Measurements from ENCODE around the gene ROR1.
"Not testable (repeated sequence)": the region's sequence is repeated elsewhere in the genome, so short reads cannot be mapped to it uniquely, and the experiment has no call there.

Gene ROR1

DNA sequence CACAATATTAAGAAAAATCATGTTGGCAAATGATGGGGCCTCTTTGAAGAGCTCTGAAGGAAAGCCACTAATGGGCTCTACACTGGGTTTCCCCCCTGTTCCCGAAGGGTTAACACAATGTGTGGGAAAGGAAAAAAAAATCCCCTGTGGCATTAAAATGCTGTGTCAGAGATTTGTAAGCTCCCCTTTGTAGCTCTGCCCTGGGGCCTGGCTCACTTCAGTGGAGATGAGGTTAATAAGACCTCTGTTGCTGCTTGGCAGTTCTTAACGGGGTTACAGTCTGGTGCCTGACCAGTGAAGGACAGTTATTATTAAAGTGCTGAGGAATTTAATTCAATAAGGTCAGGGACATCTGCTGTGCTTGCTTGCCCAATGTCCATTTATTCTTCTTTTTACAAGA is 299.9 kb downstream of the ROR1 start:
- no peak for DNase-seq

DNA sequence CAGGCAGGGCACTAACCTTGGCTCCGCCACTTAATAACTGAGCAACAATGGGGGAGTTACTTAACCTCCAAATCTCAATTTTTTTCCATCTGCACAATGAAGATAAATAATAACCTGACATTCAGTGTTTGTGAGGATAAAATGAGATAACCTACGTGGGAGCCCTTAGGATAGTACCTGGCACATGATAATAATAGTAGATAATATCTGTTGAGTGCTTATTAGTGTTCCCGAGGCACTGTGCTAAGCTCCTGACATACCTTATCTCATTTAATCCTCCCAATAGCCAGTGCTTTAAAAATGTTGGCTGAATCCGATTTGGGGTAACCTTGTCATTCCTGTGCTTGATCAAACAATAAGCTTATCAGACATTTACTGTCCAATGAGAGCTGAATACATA is 300.9 kb downstream of the ROR1 start:
- DNase-seq, result no peak

DNA sequence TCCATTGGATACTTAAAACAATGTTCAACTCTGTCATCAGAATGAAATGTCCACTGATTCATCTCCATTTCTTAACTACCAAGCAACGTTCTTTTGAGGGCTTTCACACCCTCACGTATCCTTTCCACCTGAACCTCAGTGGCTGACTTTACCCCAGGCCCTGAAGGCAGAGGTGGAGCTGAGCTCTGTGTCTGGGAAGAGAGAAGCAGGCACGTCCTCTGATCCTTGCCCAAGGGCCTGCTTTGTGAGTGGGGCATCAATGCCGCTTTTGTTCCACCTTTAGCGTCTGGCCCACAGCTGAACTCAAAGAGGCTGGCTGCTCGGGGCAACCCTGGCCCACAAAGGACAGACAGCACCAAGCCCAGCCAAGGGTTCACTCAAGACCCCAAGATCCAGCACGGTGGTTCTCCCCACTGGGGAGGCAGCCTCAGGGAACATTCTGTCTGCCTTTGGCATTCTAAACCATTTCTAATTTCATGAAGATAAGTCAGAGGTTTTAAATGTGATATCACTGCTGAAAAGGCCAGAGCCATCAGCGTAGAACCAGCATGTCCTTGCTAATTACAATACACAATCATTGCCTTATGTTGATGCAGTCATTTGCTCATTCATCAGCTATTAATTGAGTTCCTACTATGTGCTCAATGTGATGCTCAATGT is 303.6 kb downstream of the ROR1 start:
- DNase-seq, result no peak

DNA sequence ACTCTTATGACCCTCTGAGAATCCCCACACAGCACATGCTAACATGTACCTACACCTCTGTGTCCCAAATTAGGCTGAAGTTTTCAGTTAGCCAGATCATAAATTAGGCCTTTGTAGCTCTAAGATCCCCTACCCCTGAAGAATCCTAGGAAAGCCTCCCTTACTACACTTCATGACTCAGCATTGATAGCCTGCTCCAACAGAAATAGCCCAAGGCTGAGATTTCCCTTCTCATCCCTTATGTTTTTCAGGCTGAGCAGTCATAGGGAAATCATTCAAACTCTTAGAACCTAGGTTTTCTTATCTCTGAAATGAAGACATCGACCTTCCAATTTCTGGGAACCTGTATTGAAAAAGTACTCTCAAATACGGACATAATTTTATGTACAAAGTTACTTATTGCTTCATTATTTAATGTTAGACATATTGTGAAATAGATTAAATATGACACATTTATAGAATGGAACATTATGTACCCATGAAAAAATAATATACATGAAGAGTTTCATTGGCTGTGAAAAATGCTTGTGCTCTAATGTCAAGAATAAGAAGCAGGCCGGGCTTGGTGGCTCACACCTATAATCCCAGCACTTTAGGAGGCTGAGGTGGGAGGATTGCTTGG is 307.2 kb downstream of the ROR1 start:
- DNase-seq, result no peak

DNA sequence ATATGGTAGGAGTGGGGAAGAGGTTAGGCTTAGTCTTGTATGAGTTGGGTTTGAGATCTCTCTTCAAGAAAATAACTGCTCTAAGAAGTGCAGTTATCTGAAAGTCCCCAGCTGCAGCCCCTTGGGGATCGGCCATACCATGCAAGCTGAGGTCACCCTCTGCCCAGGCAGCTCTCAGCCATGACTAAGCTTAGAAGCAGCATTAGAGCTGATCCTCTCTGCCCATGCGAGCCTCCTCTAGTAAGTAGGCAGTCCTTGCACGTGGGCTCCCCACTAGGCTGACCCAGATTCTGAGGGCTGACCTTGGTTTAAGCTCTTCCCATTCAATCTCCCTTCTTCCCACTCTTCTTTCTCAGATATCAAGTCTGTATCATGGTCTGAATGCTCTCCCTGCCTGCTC is 308.6 kb downstream of the ROR1 start:
- no peak for DNase-seq

DNA sequence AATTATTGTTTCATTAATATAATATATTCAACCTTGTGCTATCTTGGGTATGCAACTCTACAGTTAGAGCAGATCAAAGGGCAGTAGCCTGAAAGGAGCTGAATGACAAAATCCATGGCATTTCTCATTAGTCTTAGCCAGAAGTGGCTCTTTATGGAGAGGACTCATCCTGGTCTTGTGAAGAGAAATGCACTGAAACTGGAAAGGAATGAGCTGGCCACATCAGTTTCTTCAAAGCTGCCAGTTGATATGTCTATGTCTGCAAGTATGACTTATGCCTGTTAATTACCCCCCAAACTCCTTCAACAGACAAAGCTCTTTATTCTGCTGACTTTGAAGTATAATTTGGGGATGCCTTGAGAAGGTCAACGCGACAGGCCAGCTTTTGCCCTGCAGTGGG is 310.6 kb downstream of the ROR1 start:
- no peak for DNase-seq

DNA sequence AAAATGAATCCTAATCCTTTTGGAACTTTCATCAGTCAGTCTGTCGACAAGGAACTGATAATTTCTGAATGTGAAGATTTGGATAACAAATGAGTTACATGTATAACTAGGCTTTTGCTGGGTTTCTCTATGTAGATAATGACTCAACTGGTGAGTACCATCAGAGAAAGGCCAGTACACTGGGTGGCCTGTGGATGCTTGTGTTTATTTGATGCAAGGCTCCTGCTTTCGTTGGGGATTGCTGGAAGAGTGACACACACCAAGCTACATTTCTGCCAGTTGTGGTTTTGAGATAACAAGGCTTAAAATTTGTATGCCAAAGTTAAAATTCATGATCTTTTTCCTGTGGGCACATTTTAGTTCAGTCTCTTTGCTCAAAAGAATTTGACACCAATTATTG is 314.0 kb downstream of the ROR1 start:
- no peak for DNase-seq

DNA sequence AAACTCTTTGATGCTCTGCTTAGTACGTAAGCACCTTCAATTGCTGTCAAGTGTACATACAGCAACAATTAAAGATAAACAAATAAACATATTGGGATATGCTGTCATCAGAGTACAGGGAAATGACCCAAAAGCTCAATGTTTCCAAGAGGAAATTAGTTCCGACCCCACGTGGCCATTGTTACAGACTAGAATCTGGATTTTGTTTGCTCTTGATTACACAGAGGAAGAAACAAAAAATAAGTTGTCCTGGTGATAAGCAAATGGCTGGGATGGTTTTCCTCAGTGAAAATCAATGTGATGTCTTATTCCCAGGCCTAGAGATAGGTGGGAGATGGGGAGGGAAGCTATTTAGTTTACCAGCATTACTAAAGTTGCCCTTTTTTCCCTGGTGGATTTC is 316.6 kb downstream of the ROR1 start:
- no peak for DNase-seq

DNA sequence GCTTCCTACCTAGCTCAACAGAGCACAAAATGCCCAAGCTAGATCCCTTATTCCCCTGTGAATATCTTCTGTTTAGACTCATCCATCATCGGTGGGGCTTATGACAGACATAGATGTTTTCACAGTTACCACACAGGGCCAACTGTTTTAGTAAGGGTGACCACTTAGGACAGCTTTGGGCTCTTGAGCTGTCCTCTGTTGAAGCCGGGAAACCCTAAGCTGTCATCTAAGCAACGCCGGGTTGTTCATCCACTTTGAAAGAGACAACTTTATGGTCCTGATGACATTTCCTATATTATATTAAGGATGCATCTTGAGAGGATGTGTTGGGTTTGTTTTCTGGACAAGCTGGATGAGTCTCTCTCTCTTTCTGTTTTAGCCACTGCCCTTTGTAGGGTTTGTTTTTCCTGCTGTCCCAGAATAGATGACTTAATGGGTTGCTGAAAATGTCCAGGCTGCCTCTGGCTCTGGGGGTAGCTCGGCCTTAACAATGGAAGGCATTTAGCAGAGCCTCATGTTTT is 319.1 kb downstream of the ROR1 start:
- no peak for DNase-seq

DNA sequence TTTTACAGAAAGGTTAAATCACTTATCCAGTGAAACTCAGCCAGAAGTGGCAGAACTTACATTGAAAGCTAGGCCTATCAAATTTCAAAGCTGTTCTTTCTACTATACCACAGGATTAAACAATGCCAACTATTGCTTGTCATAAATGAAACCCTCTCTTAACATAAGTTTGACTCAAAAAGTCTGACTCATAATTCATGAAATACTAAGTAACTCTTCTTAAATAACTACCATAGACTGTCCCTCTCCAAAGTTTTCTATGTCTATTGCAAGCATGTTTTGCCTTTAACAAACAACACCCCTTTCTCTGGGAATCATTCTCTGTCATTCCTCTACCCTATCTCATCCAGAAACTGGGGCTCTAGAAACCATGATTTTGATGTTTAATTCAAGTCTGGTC is 320.1 kb downstream of the ROR1 start:
- DNase-seq, result no peak

DNA sequence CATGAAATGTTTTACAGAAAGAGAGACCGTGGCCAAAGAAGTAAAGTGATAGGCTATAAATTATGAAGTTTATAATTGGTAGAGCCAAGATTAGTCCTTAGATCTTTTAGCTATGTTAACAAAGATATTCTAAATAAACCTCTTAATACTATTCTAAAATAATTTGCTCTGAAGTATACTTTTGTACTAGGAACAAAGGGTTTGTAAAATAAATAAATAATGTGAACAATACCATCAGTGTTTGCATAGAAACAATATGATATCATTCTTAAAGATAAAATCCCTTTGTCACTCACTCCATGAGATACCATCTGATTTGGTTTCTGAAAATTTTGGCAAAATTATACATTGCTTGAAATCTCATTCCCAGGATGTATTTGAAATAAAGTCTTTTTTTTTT is 322.0 kb downstream of the ROR1 start:
- no peak for DNase-seq

DNA sequence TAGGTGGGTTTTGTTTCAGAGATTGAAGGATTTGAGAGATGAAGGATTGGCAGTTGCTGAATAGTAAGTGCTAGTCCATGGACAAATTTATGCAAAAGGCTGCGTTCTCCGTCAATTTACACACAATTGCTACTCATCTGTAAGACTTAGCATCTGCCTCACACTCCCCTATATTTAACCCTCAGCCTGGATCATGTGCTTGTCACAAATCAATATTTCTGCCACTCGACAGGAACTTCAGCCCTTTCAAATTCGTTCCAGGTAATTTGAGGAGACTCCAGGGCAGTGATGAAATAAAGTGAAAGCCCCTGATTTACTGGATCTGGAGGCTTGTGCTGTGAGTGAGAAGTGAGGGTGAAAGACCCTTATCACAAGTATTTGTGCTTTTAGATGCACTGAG is 324.0 kb downstream of the ROR1 start:
- no peak for DNase-seq

DNA sequence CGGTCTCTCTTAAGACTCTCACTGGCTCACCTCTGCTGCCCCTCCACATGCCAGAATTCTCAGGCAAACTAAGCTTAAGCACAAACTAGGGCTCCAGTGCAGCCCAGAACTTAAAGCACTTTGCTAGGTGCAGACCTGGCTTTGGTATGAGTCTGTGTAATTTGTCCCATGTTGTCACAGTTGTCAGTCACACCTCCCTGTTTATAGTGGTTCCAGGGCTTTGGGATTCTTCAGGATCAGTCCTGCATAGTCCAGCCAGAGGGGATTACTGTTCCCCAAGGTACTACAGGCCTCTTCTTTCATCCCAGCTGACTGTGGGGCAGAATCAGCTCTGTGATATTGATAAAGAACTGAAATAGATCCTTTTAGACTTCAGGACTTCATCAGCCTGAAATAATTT is 324.6 kb downstream of the ROR1 start:
- no peak for DNase-seq

DNA sequence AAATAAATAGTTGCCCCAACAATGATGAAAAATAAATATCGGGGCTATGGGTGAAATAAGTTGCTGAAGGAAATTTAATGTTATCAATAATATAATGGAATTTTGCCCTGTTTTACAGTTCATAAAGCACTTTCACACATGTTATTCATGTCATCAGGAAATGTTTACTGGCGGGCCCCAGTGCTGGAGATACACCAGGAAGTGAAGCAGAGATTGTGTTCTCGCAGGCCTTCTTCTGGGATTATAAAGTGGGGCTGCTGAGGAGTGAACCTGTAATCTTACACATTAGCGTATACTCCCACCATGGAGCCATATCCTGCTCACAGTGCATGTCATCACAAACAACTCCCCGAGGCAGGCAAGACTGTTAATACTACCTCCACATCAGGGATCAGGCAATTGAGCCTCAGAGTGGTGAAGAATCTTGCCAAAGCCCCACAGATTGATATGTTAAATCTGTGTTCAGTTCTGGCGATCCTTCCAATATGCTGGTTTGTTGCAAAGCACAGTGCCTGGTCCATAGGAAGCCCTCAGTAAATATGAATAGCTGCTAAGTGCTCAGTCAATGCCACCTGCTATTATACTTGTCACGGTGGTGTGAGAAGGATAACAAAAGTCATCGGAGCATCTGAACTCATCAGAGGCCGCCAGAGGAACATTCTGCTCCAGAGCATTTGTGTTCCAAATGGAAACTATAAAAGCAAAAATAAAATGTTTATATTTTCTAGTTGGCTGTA is 325.2 kb downstream of the ROR1 start:
- no peak for DNase-seq

DNA sequence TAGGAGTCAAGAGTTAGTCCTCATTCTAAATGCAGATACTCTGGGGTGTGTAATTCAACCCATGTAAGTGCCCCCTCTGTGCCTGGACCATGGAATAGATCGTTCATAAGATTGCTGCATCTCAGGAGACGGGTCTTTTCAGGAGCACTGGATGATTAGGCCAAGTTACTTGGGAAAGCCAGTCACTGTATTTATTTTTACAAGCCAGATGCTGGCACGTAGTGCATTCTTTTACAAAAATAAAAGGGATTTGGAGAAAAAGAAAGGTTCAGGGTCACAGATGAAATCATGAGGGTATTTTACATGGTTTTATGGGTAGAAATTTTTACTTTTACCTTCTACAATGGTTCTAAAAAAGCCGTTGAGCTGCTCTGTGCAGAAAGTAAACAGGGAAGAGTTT is 327.0 kb downstream of the ROR1 start:
- no peak for DNase-seq

DNA sequence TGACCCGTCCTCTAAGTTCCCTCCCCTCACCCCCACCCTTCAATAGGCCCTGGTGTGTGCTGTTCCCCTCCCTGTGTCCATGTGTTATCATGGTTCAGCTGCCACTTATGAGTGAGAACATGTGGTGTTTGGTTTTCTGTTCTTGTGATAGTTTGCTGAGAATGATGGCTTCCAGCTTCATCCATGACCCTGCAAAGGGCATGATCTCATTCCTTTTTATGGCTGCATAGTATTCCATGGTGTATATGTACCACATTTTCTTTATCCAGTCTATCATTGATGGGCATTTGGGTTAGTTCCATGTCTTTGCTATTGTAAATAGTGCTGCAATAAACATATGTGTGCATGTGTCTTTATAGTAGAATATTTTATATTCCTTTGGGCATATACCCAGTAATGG is 330.8 kb downstream of the ROR1 start:
- DNase-seq, result not testable (repeated sequence)

DNA sequence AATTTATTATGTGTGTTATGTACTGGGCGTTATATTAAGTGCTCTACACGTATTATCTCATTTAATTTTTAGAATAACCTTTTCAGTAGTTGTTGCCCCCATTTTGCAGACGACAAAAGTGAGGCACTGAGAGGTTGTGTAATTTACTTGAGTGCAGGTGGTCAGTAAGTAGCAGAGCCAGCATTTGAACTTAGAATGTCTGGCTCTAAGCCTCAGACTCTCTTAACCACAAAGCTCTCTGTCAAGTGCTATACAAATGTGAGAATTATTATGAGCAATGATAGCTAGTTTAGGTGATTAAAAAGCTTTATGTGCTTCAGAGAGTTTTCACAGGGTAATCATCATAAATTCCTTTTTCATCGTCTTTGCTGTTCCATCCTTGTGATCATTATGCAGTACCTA is 333.3 kb downstream of the ROR1 start:
- no peak for DNase-seq

DNA sequence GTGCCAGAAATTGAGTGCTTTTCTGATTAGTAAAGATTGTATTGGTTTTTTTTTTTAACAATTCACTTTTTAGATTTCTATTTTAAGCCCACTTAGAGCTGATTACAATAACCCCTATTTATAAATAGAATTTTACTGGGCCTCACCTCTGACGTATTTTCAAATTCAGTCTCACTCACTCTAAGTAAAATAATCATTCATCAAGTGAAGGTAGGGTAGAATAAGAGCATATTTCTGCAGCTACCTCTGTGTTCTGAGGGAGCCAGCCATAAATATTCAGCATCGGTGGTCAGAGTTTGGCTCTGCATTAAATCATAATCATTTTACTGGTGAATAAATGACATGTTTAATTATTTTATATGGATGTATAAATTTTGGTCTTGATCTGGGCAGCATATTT is 333.8 kb downstream of the ROR1 start:
- no peak for DNase-seq

DNA sequence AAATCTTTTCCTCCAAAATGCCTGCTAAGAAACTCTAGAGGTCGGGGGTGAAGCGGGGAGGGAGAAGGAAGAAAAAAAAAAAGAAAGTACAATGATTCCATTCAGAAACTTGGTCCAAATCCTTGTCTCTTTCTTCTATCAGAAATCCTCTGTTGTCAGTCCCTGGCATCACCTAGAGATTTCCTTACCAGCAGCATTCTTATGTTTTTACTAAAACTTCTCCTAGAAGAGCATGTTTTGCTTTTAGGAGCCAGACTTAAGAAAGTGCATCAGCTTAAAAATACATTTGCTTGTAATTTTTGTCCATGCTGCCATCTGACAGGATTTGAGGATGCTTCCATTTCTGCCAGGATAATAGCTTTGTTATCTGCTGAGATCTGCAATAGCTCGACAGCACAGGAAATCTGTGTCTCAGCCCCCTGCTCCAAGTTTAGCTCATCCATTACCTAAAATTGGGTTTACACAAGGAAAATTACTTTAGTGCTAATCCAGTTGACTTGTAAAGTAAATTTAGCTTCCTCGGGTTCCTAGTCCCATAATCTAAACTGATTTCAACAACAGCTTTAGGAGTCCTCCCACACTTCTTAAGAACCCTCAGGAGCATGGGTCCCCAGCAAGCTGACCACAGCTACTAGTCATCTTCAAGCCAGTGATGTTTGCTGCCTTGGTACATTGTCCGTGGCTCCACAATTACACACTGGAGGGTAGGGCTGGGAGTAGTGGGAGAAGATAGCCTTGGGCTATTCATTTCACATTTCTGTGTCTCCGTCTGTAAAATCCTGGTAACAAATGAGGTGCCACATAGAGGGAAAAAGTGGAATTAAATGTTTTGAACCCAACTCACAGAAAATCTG is 337.3 kb downstream of the ROR1 start:
- no peak for DNase-seq

DNA sequence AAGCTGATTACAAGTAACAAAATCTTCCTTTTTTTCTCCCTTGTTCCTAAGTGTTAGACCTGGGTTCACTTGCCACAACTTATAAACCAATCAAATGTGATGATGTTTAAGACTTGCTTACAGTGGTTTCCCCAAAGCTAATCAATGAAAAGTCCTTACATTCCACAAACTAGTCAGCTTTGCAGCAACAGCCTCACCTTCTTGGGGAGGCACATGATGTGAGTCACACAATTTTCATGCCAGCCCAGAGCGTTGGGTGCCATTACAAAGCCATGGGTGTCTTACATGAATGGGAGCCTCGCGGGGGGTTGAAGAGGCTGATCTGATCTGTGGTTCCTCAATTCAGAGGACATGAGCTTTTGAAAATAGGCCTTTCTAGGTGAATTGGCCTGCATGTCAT is 338.0 kb downstream of the ROR1 start:
- no peak for DNase-seq

DNA sequence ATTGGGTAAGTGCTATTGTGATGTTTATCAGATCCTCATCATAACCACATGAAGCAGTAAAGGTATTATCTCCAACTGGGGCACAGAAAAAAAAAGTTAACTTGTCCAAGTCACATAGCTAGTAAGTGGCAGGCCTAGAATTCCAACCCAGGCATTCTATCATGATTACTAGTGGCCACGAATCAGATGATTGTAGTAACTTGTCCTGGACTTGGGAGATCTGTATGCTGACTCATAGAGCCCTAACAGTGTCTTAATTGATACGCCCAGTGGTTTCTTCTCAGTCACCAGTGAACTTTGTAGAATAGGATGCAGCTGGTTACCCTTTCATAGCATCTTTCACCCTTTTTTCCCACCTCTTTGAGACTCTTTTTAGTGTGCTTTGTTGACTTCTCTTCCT is 338.5 kb downstream of the ROR1 start:
- DNase-seq, result no peak

DNA sequence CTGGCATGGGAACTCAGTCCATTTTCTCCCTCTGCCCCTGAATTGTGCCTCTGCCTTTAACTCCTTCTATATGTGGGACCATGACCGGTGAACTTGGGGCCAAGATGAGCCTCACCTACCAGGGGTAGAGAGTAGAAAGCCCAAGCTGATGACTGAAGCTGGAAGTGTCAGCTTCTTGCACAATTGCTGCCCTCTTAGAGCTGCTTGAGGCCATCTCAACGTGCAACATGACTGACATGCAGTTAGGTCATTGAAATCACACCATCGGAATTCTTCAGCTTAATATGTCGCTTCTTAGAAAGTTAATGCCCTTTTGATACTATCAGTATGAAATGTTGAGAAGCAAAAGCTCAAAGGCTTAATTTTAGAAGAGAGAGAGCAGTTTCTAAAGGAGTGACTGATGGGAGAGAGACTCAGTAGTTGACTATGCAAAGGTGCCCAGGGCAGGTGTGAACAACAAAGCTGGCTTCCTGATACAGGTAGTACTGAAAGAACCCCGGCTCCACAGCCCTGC is 340.3 kb downstream of the ROR1 start:
- no peak for DNase-seq

DNA sequence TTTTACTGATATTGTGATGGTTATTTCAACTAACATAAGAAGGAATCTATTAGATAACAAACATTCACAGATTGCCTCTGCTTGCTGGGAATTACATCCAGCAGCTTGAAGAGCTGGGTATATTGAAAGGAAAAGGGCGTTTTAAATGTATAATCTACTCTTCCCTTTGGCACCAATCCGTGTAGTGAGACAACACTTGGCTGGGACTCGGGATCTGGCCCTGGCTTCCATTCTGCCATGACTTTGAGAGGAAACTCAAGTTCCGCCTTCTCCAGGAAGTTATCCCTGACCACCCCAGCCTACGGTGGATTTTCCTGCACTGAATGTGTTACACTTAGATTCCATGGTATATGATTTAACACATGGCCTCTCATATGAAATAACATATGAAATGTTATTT is 342.7 kb downstream of the ROR1 start:
- DNase-seq, result no peak
